DMS153 treated with DMSO at 0.1 percent for 48 hours (cell line): ENCODE results near the gene ZC3H12D.
"Not testable (repeated sequence)": the region's sequence is repeated elsewhere in the genome, so short reads cannot be mapped to it uniquely, and the experiment has no call there.

Source experiments
- DNase-seq: peaks from one replicate; lab custom pipeline; 2025; ENCODE audit not compliant: unreplicated experiment; lab: John Stamatoyannopoulos, UW

ZC3H12D gene

DNA sequence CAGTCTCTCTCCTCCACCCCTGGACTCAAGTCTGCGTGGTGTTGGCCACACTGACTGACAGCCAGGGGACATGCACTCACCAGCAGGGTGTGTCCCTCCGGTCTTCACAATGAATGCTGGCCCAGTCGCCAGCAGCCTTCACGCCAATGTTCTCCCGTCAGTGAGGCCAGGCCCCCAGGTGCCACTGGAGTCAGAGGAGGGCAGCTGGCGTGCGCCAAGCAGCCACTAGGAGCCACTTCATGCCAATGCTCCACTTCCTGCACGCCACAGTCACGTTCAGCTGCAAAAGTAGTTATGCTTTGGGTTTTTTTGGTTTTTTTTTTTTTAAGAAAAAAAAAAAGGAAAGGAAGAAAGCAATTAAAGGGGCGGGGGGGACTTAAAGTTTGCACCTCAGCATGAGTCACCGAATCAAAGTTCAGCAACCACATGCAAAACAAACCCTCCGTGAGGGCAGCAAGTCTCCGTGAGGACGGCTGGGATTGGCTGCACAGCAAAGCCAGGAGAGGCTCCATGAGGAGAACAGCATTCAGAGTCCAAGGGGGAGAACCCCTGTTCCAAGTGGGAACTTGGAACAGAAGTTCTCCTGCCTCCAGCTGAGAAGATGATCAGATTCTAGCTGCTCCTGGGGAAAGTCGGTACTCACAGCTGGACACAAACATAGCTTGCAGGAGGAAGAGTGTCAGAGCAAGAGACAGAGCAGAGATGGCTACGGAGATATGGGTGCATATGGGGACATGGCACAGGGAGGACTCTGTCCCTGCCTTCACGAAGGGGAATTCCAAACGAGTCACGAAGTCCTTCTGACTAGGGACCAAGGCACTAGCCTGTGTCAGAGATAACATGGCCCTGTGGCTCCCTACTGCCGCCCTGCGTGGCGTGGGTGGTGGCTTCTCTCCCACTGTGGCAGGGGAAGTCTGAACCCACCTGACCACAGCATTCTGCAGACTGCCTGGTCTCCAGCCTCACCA lies at the start of gene ZC3H12D:
Gene ZC3H12D (minus strand): TSS at position 282 of the 968 bp plus-strand sequence. CDS start 10,471 bp downstream, outside the sequence.
- DNase-seq = no peak

DNA sequence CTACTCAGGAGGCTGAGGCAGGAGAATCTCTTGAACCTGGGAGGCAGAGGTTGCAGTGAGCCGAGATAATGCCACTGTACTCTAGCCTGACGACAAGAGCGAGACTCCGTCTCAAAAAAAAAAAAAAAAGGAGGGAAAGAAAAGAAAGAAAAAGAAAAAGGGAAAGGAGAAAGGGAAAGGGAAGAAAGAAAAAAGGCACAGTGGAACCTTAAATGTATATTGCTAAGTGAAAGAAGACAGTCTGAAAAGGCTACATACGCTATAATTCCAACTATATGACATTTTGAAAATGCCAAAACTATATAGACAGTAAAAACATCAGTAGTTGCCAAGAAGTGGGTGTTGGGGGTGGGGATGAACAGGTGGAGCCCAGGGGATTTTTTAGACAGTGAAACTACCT lies 44.8 kb upstream of the ZC3H12D start:
- DNase-seq = no peak

DNA sequence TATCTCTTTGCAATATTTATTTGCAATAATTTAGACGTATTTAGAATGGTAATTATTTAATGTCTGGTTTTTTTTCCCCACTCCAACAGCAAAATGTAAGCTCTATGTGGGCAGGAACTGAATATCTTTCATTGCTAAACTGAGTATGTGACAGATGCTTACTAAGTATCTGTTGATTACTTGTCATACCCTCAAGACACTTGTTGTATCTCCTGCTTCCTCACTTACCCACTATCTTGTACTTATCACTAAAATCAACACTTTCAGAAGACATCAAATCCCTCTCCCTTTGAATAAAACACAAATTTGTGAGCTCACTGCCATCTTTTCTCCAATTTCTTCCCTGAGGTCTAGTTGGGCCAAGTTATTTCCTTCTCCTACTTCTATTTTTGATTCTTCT lies 30.7 kb upstream of the ZC3H12D start:
- no peak for DNase-seq

DNA sequence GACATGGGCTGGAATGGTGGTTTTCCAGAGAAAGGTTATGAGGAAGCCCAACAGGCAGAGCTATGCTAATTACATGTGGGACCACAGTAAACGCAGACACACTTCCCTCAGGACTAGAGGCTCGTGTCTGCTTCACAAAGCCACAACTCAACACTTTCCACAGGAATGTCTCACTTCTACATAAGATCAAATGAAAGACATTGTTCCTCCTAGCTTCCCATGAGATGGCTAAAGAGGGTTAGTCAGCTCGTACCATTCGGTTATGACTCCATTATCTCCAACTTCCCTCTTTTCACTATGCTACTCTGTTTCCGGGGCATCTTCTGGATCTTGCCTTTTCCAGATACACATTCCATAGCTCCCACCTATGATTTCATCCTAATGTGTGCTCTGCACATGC lies 29.1 kb upstream of the ZC3H12D start:
- DNase-seq = no peak

DNA sequence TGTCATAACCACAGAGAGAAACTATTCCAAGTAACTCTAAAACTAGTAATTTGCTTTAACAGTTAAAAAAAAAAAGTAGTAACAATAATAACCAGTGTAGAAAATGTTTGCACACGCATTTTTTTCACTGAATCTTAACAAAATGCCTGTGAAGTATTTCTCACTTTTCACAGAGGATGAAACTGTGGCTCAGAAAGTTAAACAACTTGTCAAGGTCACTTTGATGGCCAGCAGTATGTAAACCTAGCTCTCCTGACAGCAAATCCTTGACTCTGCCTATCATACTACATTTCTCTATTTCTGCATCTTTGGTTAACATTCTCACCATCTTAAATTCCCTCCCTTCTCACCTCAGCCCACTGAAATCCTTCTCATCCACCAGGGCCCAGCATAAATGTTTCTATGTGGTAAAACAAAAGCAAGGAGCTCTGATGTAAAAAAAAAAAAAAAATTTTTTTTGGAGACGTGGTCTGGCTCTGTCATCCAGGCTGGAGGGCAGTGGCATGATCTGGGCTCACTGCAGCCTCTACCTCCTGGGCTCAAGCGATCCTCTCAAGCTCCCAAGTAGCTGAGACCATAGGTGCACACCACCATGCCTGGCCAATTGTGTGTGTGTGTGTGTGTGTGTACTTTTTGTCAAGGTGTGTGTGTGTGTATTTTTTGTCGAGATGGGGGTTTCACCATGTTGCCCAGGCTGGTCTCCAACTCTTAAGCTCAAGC lies 26.1 kb upstream of the ZC3H12D start:
- DNase-seq = no peak

DNA sequence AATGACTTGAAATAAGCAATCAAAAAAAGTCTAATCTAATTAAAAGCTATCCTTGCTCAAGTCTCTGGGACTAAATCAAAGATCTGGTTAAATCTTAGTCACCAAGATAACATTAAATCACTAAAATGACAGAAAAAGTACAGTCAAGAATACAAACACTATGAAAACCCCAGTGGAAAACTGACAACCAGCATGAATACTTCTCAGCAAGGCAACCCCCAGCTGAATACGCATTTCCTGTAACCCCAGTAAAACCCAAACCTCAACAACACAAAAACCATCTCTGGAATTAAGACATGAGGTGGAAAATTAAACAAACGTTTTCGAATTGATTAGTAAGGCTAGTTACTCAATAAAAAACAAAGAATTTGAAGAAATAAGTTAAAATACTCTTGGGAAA lies 23.7 kb upstream of the ZC3H12D start:
- no peak for DNase-seq

DNA sequence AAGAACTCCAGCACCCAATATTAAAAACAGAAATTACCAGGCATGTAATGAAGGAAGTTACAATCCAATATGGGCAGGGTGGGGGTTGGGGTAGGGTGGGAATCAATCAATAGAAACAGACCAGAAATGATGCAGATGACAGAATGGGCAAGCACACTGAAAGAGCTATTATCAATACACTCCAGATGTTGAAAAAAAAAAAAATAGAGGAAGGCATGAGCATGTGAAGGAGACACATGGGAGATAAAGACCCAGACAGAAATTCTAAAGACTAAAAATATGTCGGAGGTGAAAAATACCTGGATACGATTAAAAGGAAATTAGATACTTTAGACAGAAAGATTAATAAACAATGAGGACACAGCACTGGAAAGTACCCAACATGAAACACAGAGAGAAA lies 19.1 kb upstream of the ZC3H12D start:
- DNase-seq = no peak

DNA sequence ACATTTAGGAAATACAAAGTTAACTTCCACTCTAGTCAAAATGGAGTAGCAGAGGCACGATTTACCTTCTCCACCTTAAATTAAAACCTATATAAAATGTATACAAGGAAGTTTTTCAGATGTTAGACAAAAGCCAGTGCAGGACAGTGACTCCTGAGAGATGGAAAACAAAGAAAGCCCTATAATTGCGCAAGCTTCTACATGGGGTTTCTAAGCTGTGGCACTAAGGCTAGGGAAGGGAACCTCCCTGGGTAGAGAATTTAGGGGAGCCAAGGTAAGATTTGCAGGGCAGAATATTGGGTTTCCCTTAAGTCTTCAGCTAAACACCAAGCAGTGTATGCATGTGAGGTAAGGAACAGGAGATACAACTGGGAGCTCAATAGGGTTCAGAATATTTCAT lies 18.5 kb upstream of the ZC3H12D start:
- DNase-seq = no peak

DNA sequence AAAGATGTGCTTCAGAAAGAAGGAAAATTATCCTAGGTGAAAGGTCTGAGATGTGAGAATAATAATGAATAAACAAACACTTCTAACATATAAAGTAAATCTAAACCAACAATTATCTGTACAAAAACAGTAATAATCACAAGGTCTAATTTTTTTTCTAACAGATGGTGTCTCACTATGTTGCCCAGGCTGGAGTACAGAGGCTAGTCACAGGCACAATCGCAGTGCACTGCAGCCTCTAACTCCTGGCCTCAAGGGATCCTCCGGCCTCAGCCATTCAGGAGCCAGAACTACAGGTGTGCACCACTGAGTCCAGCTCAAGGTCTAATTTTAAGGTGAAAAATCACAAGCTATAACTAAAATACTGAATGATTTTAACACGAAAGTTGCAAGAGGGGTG lies 17.0 kb upstream of the ZC3H12D start:
- DNase-seq = no peak

DNA sequence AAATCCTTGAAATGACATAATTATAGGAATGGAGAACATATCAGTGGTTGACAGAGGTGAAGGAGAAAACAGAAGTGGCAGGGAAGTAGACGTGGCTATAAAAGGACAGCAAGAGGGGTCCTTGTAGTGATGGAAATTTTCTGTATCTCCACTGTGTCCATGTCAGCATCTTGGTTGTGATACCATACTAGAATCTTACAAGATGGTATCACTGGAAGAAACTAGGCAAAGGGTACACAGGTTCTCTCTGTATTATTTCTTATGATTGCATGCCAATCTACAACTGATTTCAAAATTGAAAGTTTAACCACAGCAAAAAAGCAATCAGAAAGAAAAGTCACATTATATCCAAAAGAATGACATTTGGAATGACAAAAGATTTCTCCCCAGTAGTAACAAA lies 16.4 kb upstream of the ZC3H12D start:
- DNase-seq = no peak

DNA sequence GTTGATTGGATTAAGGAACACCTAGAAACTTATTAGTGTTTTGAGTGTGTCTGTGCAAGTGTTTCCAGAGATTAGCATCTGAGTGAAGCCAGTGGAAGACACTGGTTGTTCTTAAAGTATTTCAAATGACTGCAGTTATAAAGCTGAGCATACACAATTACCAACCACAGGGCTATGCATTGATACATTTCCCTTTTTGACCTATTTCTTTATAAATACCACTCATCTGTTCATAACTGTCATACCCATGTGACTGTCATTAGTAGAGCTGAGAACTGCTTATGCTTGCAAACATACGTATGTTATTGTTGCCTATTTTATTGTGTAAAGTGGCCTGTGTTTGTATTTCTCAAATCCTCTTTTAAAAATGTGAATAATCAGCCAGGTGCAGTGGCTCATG lies 15.3 kb upstream of the ZC3H12D start:
- no peak for DNase-seq

DNA sequence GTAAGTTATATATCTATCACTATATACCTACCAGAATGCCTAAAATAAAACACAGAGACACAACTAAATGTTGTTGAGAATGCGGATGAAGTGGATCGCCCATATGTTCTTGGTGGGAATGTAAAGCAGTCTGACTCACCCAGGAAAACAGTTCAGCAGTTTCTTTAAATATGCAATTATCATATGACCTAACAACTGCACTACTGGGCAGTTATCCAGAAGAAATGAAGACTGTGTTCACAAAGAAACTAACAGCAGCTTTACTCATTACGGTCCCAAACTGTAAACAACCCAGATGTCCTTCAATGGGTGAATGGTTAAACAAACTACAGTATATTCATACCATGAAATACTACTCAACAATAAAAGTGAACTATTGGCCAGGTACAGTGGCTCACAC lies 14.3 kb upstream of the ZC3H12D start:
- DNase-seq = no peak

DNA sequence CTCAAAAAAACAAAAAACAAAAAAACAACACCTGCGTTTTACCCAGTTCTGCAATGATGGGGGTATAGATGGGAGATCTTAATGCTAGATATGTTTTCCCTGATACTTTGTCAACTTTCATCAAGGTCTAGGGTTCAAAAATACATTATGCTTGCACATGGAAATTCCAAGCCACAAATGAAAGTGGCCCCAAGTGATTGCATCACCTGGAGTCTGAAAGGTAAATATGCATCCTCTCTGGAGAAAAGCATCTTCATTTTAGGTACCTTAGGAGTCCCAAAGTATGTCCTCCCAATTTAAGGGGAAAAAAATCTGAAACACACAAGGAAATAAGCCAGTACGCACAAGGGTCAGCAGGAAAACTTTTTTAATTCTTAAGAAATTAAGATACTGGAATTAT lies 12.6 kb upstream of the ZC3H12D start:
- DNase-seq = no peak

DNA sequence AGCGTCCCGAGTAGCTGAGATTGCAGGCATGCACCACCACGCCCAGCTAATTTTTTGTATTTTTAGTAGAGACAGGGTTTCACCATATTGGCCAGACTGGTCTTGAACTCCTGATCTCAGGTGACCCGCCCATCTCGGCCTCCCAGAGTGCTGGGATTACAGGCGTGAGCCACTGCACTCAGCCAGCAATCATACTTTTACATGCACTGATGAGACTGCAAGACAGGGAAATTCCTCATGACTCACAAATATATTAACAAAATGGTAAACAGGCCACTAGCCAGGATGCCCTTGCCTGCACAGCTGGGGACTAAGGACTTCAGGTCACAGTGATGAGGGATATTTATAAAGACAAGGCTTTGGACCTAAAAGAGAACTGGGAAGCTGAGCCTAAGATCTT lies 11.8 kb upstream of the ZC3H12D start:
- not testable (repeated sequence) for DNase-seq

DNA sequence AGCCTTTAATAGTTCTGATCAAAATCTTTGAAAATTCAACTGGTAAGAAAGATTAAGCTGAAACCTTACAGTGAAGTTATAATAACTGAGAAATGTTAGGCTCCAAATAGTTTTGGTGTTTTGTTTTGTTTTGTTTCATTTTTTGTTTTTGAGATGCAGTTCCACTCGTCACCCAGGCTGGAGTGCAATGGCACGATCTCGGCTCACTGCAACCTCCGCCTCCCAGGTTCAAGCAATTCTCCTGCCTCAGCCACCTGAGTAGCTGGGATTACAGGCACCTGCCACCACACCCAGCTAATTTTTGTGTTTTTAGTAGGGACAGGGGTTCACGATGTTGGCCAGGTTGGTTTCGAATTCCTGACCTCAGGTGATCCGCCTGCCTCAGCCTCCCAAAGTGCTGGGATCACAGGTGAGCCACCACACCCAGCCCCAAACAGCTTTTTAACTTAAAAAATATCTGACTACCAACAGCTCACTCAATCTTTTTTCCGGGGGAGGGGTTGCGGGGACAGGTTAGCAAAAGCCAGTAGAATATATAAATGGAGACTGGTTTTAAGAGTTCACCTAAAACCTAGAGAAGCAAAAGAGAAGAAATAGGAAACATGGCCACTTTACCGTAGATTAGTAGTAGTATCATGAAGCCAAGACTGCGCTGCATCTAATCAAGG lies 10.7 kb upstream of the ZC3H12D start:
- not testable (repeated sequence) for DNase-seq

DNA sequence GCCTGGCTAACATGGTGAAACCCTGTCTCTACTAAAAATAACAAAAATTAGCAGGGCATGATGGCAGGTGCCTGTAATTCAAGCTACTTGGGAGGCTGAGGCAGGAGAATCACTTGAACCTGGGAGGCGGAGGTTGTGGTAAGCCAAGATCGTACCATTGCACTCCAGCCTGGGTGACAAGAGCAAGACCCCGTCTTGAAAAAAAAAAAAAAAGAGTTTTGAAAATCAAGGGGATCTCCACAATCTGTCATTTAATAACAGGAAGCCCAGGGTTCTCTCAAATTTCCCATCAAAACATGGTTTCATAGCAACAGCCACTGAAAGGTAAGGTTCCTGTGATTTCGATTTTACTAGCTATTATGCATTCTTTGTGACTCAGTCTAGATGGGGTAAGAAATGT lies 10.0 kb upstream of the ZC3H12D start:
- DNase-seq = not testable (repeated sequence)

DNA sequence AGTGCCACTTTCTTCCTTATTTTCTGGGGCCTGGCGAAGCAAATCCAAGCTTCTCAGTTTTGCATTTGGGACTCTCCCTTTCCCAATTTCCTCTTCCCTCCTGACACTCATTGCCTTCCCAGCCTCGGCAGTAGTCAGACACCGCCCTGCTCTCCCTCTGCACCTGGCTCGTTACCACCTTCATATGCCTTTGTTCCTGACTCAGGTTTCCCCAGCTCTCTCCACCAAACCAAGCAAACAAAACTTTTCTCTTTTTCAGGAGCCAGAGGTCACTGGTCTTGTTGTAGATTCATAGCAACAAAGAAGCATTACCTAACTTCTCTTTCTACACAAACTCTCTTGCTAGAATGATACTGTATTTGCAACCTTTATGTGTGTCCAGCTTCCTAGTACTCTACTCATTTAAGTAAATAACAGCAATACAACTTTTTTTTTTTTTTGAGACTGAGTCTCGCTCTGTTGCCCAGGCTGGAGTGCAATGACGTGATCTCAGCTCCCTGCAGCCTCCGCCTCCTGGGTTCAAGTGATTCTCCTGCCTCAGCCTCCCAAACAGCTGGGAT lies 9.0 kb upstream of the ZC3H12D start:
- no peak for DNase-seq

DNA sequence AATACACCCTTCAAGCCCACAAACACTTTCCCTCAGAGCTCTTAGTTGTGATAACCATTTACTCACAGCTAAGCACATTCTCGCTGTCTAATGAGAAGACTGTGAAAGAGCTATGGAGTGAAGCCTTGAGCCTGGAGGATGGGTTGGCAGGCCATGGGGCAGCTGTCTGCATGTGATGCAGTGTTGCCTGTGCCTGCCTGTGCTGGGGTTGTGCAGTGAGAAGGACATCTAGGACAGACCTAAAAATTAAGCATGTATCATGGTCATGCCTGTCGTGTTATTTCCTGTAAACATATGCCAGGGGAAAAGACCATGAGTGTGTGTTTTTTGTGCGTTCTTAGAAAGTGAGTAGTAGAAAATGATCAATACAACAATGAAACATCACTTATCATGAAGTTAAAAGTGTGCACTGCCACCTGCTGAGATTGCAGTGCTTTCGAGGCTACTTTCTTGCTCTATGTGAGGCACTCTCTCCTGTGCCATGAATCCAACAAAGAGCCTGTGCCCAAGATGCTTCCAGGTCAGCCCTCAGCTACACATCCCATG lies 8.1 kb upstream of the ZC3H12D start:
- no peak for DNase-seq

DNA sequence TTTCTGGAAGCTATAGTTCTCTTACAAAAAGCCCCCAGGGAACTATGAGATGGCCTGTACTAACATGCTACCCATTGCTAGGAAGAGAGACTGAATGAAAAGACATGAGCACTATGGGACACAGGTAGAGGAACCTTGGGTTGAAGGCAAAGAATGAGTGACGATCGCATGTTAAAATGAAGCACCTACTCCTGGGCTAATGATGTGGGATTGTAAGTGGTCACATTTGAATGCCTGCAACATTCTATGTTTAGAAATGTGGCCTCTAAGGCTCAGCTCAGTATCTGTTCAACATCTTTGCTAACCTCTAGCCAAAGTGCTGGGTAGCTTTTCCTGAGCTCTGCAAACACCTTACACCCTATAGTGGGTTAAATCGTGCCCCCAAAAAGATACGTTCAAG lies 5.2 kb upstream of the ZC3H12D start:
- DNase-seq = no peak

DNA sequence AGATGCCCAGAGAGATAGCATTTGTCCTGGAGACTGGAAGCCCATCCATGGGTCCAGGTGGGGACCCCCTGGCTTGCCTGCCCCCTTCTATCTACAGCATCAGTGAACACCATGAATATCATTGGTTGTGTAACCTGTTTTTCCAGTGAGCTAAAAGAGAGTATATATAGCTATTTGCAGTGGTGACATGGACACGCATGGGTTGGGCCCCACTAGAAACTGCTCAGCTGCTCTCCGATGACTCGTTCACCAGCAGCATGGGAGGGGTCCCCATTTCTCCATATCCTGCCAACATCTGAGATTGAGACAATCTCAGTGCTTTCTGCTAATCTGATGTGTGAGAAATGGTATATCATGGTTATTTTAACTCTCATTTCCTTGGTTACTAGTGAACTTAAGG lies 4.0 kb upstream of the ZC3H12D start:
- DNase-seq = no peak

DNA sequence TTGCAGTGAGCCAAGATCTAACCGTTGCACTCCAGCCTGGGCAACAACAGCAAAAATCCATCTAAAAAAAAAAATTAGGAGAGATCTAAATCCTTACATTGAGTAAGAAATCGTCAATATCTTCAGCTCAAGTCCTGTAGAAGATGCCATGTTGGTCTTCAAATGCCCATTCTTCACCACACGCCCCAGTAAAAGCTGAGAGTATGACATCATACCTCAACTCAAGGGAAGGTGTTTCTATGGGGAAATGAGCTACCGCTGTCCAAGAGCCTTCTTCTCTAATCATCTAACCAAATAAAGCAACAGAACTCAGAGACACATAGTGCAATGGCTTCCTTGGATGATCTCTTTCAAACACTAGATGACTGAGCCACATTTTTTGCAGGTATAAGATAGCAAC lies 2.5 kb upstream of the ZC3H12D start:
- DNase-seq = no peak
